GM12864 (cell line): Measurements from ENCODE around the gene SYT12.

Experiments used
- DNase-seq: peaks from one replicate; pipeline ENCODE4 v3.0.0-alpha.2; 2011; ENCODE audit warnings: low read depth
- H3K4me3 ChIP-seq: 2 replicates; pipeline ENCODE4 v1.5.1; 2011; ENCODE audit warnings: mild to moderate bottlenecking, low read depth, low read length, control low read depth
- TF ChIP-seq, protein P1 (sequence below): IDR thresholded peaks from 2 replicates; pipeline ENCODE4 v1.5.1; 2011; ENCODE audit warnings: low read depth, mild to moderate bottlenecking, moderate library complexity, low read length, control low read depth, inconsistent platforms; ENCODE audit errors: missing control alignments

SYT12 gene

DNA sequence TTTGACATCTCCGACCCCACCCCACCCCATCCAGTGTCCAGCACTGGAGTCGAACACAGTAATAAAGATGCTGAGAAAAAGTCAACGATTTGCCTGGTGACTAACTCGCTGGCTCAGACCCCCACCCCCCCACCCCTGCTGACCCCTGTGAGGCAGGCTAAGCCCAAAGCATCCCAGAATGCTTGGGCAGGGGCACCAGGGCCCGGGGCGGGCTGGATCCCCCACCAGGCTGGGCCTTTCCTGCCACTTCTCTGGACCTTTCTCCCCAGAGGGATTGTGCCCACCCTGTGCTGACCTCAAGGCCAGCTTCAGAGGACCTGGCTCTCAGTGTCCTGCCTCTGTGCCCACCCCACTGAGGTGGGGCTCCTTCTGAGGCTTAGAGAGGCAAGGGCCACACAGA lies 46.0 kb upstream of the SYT12 start:
- TF ChIP-seq, protein P1, sequence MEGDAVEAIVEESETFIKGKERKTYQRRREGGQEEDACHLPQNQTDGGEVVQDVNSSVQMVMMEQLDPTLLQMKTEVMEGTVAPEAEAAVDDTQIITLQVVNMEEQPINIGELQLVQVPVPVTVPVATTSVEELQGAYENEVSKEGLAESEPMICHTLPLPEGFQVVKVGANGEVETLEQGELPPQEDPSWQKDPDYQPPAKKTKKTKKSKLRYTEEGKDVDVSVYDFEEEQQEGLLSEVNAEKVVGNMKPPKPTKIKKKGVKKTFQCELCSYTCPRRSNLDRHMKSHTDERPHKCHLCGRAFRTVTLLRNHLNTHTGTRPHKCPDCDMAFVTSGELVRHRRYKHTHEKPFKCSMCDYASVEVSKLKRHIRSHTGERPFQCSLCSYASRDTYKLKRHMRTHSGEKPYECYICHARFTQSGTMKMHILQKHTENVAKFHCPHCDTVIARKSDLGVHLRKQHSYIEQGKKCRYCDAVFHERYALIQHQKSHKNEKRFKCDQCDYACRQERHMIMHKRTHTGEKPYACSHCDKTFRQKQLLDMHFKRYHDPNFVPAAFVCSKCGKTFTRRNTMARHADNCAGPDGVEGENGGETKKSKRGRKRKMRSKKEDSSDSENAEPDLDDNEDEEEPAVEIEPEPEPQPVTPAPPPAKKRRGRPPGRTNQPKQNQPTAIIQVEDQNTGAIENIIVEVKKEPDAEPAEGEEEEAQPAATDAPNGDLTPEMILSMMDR, result no peak
- no peak overlapping the region for H3K4me3 ChIP-seq
- no peak for DNase-seq

DNA sequence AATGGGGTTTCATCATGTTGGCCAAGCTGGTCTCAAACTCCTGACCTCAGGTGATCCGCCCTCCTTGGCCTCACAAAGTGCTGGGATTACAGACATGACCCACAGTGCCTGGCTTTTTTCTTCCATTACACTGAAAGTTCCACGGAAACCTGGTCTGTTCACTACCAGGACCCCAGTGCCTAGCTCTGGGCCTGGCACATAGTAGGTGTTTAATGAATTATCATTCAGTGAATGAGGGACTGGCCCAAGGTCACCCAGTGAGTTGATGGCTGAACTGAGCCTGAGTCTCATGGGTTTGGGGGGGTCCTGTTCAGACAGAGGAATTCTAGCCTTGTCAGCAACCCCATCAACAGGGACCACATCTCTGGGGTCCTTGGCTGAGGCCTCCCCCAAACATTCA lies 44.7 kb upstream of the SYT12 start:
- no peak for DNase-seq
- TF ChIP-seq, protein P1, result no peak
- no peak overlapping the region for H3K4me3 ChIP-seq

DNA sequence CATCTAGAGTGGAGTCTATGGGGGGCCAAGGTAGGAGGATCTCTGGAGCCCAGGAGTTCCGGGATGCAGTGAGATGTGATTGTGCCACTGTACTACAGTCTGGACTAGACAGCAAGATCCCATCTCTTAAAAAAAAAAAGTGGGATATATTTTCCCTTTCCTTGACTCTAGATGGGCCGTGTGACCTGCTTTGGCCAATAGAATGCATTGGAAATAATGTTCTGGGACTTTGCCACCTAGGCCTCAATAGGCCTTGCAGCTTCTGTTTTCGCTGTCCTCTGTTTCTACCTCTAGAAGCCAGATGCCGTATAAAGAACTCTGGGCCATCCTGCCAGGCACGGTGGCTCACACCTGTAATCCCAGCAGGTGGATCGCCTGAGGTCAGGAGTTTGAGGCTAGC lies 44.2 kb upstream of the SYT12 start:
- DNase-seq, result no peak
- no peak overlapping the region for H3K4me3 ChIP-seq

DNA sequence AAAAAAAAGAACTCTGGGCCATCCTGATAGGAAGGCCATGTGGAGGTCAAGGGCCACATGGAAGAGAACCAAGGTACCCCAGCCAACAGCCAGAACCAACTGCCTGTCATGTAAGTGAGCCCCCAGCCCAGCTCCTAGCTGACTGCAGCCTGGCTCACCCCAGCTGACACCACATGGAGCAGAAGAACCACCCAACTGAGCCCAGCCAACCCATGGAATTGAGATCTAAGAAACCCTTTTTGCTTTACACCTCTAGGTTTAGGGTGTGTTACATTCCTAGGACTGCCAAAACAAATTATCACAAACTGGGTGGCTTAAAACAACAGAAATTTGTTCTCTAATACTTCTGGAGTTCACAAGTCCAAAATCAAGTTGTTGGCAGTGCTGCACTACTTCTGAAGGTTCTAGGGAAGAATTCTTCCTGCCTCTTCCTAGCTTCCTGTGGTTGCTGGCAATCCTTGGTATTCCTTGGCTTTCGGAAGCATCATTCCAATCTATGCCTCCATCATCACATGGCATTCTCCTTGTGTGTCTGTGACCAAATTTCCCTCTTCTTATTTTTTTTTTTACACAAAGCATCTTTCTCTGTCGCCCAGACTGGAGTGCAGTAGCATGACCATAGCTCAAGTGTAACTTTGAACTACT lies 43.5 kb upstream of the SYT12 start:
- H3K4me3 ChIP-seq, result no peak overlapping the region
- DNase-seq, result no peak
- TF ChIP-seq, protein P1, result no peak

More for the DNA sequence above, 44.2 kb upstream of the SYT12 start:
- TF ChIP-seq, protein P1, result no peak

DNA sequence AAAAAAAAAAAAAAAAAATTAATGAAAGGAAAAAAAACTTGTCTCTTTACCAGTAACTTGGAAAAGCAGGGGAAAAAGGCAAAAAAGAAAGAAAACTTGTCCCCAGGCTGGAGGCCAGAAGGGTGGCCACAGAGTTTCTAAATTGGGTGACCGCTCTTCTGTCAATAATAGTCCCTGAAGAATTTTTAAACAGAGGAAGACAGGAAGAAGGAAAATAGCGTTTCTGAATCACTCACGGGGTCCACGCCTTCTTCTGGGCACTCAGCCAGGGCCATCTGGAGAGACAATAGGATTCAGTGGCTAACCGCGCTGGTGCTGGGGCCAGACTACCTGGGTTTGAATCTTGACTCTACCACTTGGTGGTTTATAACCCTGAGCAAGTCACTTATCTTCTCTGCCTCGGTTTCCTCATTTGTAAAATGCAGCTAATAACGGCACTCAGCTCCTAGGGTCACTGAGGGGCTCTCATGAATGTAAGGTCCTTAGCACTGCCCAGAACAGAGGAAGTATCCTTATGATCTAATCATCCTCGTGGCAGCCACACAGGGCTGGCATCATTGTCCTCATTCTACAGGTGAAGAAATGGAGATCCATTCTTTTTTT lies 40.9 kb upstream of the SYT12 start:
- no peak for DNase-seq
- TF ChIP-seq, protein P1, result no peak
- no peak overlapping the region for H3K4me3 ChIP-seq

DNA sequence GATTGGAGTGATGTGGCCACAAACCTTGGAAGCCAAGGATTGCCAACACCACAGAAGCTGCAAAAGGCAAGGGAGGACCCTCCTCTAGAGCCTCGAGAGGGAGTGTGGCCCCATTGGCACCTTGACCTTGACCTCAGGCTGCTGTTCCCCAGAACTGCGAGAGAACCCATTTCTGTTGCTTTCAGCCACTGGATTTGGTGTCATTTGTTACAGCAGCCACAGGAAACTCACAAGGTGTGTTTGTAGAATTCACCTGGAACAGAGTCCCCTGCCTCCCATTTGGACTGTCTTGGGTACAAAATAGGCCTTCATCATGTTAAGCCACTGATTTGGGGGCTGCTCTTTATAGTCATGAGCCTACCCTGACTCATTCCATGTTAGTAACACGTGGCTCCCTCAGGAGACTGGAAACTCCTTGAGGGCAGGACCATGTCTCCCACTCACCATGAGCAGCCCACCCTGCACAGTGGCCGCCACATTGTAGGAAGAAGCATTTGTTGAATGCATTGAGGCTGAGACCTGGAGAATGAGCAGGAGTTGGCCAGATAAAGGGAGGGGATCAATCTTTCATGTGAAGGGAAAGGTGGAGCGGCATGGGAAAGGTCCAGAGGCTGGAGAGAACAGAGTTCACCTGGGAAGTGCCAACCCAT lies 39.5 kb upstream of the SYT12 start:
- TF ChIP-seq, protein P1, result no peak
- DNase-seq, result no peak
- no peak overlapping the region for H3K4me3 ChIP-seq
